GM18499 (cell line): ENCODE measurements around the gene FH.

ENCODE experiments used
- ATAC-seq: cut with Tn5 transposase; IDR thresholded peaks from one replicate; pipeline ENCODE4 v1.9.1; 2021; ENCODE audit warnings: moderate number of reproducible peaks; ENCODE audit not compliant: insufficient read depth, unreplicated experiment

Gene FH

DNA sequence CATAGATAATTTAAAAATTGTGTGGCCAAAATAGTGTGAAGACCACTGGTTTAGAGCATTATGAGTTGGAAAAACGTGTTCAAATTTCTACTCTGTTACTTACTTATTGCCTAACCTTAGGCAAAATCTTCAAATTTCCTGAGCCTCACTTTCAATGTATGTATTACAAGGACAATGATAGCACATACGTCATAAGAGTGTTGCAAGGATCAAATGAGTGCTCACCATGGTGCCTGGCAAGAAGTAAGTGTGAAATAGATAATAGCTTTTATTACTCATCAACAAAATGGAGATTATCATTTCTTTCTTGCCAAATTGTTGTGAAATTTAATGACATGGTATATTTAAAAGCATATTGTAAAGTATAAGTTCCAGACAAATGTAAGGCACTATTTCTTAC is 57.2 kb downstream of the FH start:
- ATAC-seq: no peak

DNA sequence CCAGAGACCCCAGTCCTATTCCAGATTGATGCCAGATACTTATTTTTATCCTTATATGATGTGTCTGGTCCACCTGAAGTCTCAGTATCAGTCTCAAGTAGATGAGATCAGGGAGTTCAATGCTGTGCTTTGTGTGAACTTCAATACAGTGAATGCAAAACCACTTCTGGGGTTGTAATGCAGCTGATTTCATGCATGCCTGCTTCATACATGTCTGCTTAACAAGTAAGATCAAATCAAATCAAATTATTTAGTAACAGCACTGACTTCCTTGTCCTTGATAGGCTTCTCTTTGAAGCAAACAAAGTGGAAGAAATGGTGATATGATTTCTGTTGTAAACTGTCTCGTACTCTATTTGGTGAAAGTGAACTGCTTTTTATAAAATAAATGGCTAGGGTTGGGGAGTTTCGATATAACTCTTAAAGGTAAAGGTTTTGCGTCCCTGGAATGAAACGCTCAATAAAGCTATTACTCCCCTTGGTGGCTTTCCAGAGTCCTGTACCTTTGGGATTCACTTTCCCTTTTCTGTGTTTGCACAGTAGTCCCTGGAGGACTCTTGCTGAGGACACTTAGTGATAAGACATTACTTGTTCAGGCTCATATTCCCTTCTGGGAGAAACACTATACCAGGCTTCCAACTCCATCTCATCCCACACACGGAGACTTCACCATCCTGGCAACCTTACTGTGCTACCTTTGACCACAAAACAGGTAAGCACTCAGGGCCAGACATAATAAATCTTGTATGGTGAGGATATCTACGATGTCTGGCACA is 59.3 kb downstream of the FH start:
- no peak for ATAC-seq

DNA sequence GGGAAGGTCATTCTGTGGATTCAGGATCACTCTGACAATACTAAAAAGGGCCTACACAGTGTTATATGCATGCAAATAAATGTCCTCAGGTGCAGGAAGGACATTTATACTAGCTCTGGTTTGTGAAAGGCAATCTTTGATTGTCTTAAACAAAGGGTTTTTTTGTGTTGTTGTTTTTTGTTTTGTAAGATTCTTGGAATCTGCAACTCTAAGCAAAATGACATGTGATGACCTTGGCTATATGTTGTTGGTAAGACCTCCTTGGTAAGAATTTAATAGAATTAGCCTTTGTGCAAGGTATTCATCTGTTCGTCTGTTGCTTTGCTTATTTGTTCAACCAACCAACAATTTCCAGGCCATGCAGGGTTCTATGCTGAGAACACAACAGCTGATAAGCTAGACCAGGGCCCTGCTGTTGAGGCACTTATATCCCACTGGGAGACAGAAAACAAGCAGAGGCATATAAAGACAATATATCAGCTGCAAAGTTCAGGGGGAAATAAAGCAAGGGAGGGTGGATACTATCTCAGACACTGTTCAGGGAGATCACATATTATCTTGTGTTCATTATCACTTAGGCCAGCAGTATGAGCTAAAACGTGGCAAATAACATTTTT is 60.3 kb downstream of the FH start:
- no peak for ATAC-seq

DNA sequence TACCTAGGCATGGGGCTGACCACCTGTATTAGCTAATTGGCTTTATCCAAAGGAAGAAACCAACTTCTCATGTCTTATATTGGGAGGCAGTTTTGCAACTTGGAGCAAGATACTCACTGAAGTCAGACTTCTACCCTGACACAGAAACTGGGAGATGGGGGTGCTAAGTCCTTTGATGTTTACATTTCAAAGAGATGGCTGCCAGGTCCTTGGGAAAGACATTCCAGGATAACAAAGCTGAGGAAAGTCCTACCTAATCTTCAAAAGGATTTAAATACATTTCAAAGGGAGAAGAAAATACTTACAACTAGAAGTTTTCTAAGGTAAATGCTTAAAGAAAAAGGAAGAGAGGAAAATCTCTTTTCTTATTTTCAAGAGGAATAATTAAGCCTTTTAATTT is 62.1 kb downstream of the FH start:
- no peak for ATAC-seq

DNA sequence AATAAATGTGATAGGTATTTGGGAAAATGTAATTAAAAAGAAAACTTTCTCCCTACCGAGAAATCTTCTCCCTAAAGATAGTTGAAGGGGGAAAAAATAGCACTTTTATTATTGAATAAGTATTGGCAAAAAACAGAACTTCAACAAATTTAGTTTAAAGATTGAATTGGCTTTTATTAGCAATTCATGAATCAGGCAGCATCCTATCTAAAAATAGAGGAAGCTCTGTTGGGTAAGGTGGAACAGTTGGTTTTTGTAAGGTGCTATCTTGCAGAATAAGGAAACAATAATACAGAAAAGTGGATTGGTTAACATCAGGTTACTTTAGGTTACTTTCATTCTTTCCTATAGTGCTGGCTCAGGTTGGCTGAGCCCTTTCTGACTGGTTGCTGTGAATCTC is 62.8 kb downstream of the FH start:
- ATAC-seq: no peak

DNA sequence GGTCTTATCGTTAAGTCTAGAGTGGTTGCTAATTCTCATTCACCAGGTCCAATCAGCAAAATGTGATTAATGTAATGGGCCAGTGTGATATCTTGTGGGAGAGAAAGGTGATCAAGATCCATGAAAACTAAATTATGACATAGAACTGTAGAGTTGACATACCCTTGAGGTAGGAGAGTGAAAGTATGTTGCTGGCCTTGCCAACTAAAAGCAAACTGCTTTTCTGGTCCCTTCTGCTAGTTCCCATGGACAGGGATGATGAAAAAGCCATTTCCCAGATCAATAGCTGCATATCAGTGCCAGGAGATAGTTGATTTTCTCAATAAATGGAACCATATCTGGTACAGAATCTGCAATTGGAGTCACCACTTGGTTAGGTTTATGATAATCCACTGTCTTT is 65.8 kb downstream of the FH start:
- ATAC-seq: no peak

DNA sequence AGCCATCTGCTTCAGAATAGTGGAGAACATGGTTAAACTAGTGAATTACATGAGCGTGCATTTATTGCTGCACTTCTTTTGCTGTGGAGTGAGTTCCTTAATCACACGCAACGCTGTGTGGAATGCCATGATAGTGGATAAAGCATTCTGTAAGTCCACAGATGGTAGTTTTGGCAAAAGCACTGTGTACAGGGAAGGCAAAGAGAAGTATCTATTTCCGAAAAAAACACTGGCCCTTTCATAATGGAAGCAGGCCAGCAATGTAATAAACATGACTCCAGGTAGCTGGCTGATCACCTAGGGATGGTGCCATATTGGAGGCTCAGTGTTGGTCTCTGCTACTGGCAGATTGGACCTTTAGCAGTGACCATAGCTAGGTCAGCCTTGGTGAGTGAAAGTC is 67.6 kb downstream of the FH start:
- no peak for ATAC-seq
